22Rv1 (cell line): ENCODE data around the gene STOX2.

Experiments
- H3K27ac ChIP-seq: fragments of 450-650 bp; 2 replicates; pipeline ENCODE4 v1.5.1; 2017
- ZFX ChIP-seq: fragments of 450-650 bp; IDR thresholded peaks from 2 replicates; pipeline ENCODE4 v1.6.1; 2017; ENCODE audit warnings: antibody characterized with exemption, borderline replicate concordance
- TF ChIP-seq, protein P1 (sequence below): fragments of 450-650 bp; IDR thresholded peaks from 2 replicates; pipeline ENCODE4 v1.5.1; 2017; ENCODE audit warnings: mild to moderate bottlenecking

Gene STOX2, protein sequence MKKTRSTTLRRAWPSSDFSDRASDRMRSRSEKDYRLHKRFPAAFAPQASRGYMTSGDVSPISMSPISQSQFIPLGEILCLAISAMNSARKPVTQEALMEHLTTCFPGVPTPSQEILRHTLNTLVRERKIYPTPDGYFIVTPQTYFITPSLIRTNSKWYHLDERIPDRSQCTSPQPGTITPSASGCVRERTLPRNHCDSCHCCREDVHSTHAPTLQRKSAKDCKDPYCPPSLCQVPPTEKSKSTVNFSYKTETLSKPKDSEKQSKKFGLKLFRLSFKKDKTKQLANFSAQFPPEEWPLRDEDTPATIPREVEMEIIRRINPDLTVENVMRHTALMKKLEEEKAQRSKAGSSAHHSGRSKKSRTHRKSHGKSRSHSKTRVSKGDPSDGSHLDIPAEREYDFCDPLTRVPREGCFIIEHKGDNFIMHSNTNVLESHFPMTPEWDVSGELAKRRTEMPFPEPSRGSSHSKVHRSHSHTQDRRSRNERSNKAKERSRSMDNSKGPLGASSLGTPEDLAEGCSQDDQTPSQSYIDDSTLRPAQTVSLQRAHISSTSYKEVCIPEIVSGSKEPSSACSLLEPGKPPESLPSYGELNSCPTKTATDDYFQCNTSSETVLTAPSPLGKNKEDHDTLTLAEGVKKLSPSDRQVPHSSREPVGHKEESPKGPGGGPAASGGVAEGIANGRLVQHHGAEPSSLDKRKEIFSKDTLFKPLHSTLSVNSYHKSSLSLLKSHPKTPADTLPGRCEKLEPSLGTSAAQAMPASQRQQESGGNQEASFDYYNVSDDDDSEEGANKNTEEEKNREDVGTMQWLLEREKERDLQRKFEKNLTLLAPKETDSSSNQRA (N-terminal part only)

DNA sequence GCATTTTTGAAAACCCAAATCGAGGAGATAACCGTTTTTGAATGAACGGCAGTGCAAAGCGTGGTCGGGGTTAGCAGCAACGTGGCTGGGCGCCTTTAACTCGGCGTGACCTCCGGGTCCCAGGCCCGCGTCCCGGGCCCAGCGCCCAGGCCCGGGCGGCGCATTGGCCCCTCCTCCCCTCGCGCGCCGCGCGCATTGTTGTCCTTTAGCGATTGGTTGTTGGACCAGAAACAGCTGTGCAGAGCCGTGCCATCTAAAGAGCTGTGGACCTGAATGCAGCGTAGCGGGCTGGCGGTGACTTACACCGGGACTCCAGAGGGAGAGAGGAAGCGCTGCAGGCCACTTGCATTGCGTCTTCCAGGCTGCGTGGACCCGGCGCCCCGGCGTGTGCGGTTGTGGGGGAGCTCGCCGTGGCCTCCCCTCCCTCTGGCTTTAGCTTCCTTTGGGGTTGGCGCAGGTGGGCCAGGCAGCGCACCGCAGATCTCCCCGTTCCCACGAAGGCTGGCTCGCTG, at the start of gene STOX2:
Gene STOX2, plus strand, starts transcription at position 227 of the 512 bp plus-strand sequence. CDS start 1,484 bp downstream, outside the sequence.
- H3K27ac ChIP-seq = no peak within 1 kb of the TSS
- TF ChIP-seq, protein P1, sequence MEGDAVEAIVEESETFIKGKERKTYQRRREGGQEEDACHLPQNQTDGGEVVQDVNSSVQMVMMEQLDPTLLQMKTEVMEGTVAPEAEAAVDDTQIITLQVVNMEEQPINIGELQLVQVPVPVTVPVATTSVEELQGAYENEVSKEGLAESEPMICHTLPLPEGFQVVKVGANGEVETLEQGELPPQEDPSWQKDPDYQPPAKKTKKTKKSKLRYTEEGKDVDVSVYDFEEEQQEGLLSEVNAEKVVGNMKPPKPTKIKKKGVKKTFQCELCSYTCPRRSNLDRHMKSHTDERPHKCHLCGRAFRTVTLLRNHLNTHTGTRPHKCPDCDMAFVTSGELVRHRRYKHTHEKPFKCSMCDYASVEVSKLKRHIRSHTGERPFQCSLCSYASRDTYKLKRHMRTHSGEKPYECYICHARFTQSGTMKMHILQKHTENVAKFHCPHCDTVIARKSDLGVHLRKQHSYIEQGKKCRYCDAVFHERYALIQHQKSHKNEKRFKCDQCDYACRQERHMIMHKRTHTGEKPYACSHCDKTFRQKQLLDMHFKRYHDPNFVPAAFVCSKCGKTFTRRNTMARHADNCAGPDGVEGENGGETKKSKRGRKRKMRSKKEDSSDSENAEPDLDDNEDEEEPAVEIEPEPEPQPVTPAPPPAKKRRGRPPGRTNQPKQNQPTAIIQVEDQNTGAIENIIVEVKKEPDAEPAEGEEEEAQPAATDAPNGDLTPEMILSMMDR = no peak
- TF ChIP-seq ZFX = no peak

- no peak for TF ChIP-seq ZFX
- TF ChIP-seq, protein P1 = no peak
- no peak overlapping the region for H3K27ac ChIP-seq
Observed at GRCh38 chr4:183855323-183856190, 49.5 kb upstream of the STOX2 start.

- TF ChIP-seq ZFX = no peak
- TF ChIP-seq, protein P1 = no peak
Observed at GRCh38 chr4:183857040-183857439, 48.1 kb upstream of the STOX2 start.

DNA sequence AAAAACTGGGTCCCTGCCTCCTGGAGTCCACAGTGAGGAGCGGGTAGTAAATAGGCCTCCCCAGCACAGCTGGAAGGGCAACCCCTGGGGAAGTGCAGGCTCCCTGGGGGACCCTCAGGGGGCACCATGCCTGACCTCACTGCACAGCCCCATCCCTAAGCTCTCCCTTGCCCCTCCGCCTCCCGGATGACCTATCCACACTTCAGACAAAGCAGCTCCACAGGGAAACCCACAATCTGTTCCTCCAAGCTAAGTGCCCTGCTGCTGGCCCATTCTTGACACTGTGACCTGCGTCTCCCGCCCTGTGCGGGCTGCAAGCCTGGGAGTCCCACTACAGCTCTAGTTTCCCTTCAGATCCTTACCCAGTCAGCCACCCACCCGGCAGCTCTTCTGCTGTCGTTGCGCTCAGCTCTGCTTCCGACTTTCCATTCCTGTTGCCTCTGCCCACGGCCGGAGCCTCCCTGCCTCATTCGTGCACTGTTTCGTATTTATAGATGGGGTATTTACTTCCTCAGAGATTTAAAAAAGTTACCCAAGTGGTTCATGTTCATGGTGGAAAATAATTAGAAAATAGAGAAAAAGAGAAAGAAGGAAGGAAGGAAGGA, 47.0 kb upstream of the STOX2 start:
- TF ChIP-seq, protein P1 = no peak
- TF ChIP-seq ZFX = no peak
- H3K27ac ChIP-seq = no peak overlapping the region

More at GRCh38 chr4:183857040-183857439, 48.1 kb upstream of the STOX2 start:
- no peak overlapping the region for H3K27ac ChIP-seq

GRCh38 chr4:183860119-183860518, 45.0 kb upstream of the STOX2 start:
- no peak overlapping the region for H3K27ac ChIP-seq
- TF ChIP-seq ZFX = no peak
- TF ChIP-seq, protein P1 = no peak

- TF ChIP-seq, protein P1 = no peak
- no peak for TF ChIP-seq ZFX
- no peak overlapping the region for H3K27ac ChIP-seq
Observed at GRCh38 chr4:183860731-183861130, 44.4 kb upstream of the STOX2 start.
